ENCODE results near the gene ATP6V1G3. TPM values are rescaled to one million over a fixed set of nuclear protein-coding genes. Genes with fewer than 3 reads are reported as not detected.

ATP6V1G3 gene
- total RNA-seq (2011; cell fraction: chromatin; rRNA removed; ENCODE audit: low replicate concordance), result not detected in 2 replicates
- not detected in 2 replicates for total RNA-seq (2011; cell fraction: nucleolus; rRNA removed)
- total RNA-seq (2011; cell fraction: nucleoplasm; rRNA removed), result not detected in 2 replicates
- not detected in 2 replicates for total RNA-seq (2014; rRNA removed)
- total RNA-seq (2014; rRNA removed; fragmentation: Illumina TruSeq; extraction: Trizol), result not detected in 2 replicates
- total RNA-seq (2015; rRNA removed; fragmentation: Illumina TruSeq; extraction: Trizol), result not detected in 2 replicates
- not detected in 2 replicates for total RNA-seq (2021)
- polyA plus RNA-seq (2011; rRNA removed), result not detected in 2 replicates
- polyA plus RNA-seq (2011; cell fraction: cytosol; rRNA removed), result not detected in 2 replicates
- not detected in 2 replicates for polyA plus RNA-seq (2011; cell fraction: nucleus; rRNA removed)
- polyA plus RNA-seq (2012), result not detected in 2 replicates
- not detected in 2 replicates for polyA plus RNA-seq (2014; fragmentation: Illumina TruSeq; extraction: Trizol)
- under 1 TPM in 1 of 2 experiments, not detected in 1; 0.32 TPM for polyA plus RNA-seq (2014; fragmentation: Nextera tagmentation; extraction: Ambion mirVana)
- polyA plus RNA-seq (2014; rRNA removed), result not detected in 2 replicates
- polyA minus RNA-seq (2011; rRNA and poly(A)+ RNA removed), result not detected in 2 replicates
- not detected in 2 replicates for polyA minus RNA-seq (2011; cell fraction: cytosol; rRNA and poly(A)+ RNA removed)
- not detected in 2 replicates for polyA minus RNA-seq (2011; cell fraction: nucleus; rRNA and poly(A)+ RNA removed)
- Bru-seq, nascent RNA, result percentile 13 among the genes with signal in this experiment
- percentile 5 among the genes with signal in this experiment for BruChase-seq, experiment 1, labeled RNA remaining after a 2-hour chase
- BruChase-seq, experiment 2, labeled RNA remaining after a 6-hour chase, result percentile 12 among the genes with signal in this experiment
- long read RNA-seq, experiment 1, result 0 reads
- long read RNA-seq, experiment 2, result 0 reads
- long read RNA-seq, experiment 3, result 0 reads

- DNase-seq (ENCODE audit: extremely low read depth in 1 of 4, low spot score in 3 of 4), result no peak
- 0% methylated on average over 1 of the region's 1 CpG for WGBS (ENCODE audit: insufficient coverage, low coverage, missing lambda C conversion rate)
- no peak; the same call in 2 of the 3 replicates for ATAC-seq
- BruUV-seq (replicated peaks), result no TSS peak
- Histone ChIP-seq H3K27ac (ENCODE audit: extremely low read depth, low read depth, low read length) (no peak within 1 kb of the TSS), H3K36me3 (ENCODE audit: control insufficient read depth, insufficient read depth, low read length) (no peaks in the 10 kb centered on the region), H3K4me1 (replicated peaks in 1 of 2; ENCODE audit: control insufficient read depth in 2 of 2, insufficient read depth in 2 of 2, low read length in 2 of 2) (no peaks in the 10 kb centered on the region), H3K4me2 (ENCODE audit: insufficient read depth, low read length) (no peak within 1 kb of the TSS), H3K9me1 (ENCODE audit: control insufficient read depth, insufficient read depth, low read length) (no peaks in the 10 kb centered on the region), H3K4me3 (no peak within 1 kb of the TSS), H4K20me1 (replicated peaks; ENCODE audit: control insufficient read depth, insufficient read depth, low read length) (no peaks in the 10 kb centered on the region), H3K9ac (ENCODE audit: insufficient read depth in 1 of 2, low read depth in 2 of 2, low read length in 2 of 2) (no peak within 1 kb of the TSS), H2AFZ (ENCODE audit: low read depth, low read length) (no peak within 1 kb of the TSS), H3K79me2 (ENCODE audit: control insufficient read depth, insufficient read depth, low read length) (no peaks in the 10 kb centered on the region), H3K27me3 (ENCODE audit: control insufficient read depth in 2 of 2, insufficient read depth in 2 of 2, low read length in 2 of 2) (no peaks in the 10 kb centered on the region), H3K9me3 (replicated peaks; ENCODE audit: control insufficient read depth, insufficient read depth, low read depth, low read length) (no peaks in the 10 kb centered on the region)
- ChIA-PET CTCF (ENCODE audit: low intra/inter-chr PET ratio) (no interaction called here), POLR2A (interaction anchor here (1.0 kb wide), 1 partner anchor 132 kb away, joined by 3 read pairs; no protein-coding TSS in a partner anchor)
- intact Hi-C loops (cut with micrococcal nuclease) (no loop called here), in situ Hi-C loops (cut with MboI) (no loop called here)
- FAIRE-seq, result peak; percentile 6
- TF ChIP-seq MAFF (IDR thresholded peaks at IDR 0.05; ENCODE audit: low read length) (no peak), ZBTB9 (CRISPR knock-in tag; IDR thresholded peaks at IDR 0.05) (no peak), SMARCB1 (IDR thresholded peaks at IDR 0.05; ENCODE audit: insufficient read length, low read depth) (no peak), ZNF655 (CRISPR knock-in tag; IDR thresholded peaks at IDR 0.05) (no peak), KLF10 (CRISPR knock-in tag; IDR thresholded peaks at IDR 0.05) (no peak), ZFPM2 (CRISPR knock-in tag; IDR thresholded peaks at IDR 0.05) (no peak), HNRNPH1 (optimal IDR thresholded peaks at IDR 0.05; ENCODE audit: low read depth, low read length) (no peak), POLR2AphosphoS5 (IDR thresholded peaks at IDR 0.05; ENCODE audit: control insufficient read depth, insufficient read depth, low read depth, low read length) (no peak), ATF6 (CRISPR knock-in tag; IDR thresholded peaks at IDR 0.05) (no peak), NR2F6 (CRISPR knock-in tag; IDR thresholded peaks at IDR 0.05) (no peak)
These were observed at the start of gene ATP6V1G3 for GRCh38 chr1:198540580-198540979. TSS of gene ATP6V1G3 (minus strand) at chr1:198540680. CDS start at chr1:198540650, 30 bp downstream.

All from K562 (cell line).